Activated T-helper 17 cell treated with anti-CD3 and anti-CD28 coated beads, Interleukin-2, amount 50 U/mL, for 72 hours (primary cell): ENCODE results near the gene ITIH5. TPM values are rescaled to one million over a fixed set of nuclear protein-coding genes. Genes with fewer than 3 reads are reported as not detected.

ENCODE experiments used
- ATAC-seq: fragments of 150-1000 bp; cut with Tn5 transposase; replicated peaks from 2 replicates; pipeline ENCODE4 v1.10.0; 2021; ENCODE audit warnings: mild to moderate bottlenecking, moderate library complexity
- H3K27ac Mint-ChIP-seq: one replicate; pipeline ENCODE4 v1.8.0; 2022; ENCODE audit warnings: mixed read lengths
- H3K27me3 Mint-ChIP-seq: one replicate; pipeline ENCODE4 v1.8.0; 2022; ENCODE audit warnings: mixed read lengths
- H3K36me3 Mint-ChIP-seq: one replicate; pipeline ENCODE4 v1.8.0; 2022; ENCODE audit warnings: low read depth, mild to moderate bottlenecking, mixed read lengths
- H3K4me1 Mint-ChIP-seq: one replicate; pipeline ENCODE4 v1.8.0; 2022; ENCODE audit warnings: mixed read lengths
- H3K4me3 Mint-ChIP-seq: one replicate; pipeline ENCODE4 v1.8.0; 2022; ENCODE audit warnings: mild to moderate bottlenecking, mixed read lengths
- H3K9me3 Mint-ChIP-seq: one replicate; pipeline ENCODE4 v1.8.0; 2022; ENCODE audit warnings: mixed read lengths
- total RNA-seq, 2 donors: library from RNA; stranded (reverse); gene quantifications; one replicate each; pipeline ENCODE4 v1.2.3, GENCODE V29; 2022

The ITIH5 gene
- total RNA-seq, 2 donors from 2014 or later: 0.34 TPM; not detected in 1

- no peak for ATAC-seq
- Mint-ChIP-seq H3K4me3 (no peak overlapping the region), H3K36me3 (no peaks in the 10 kb centered on the region), H3K27me3 (peaks cover 3% of the 10 kb centered on the region), H3K4me1 (no peaks in the 10 kb centered on the region), H3K27ac (no peak overlapping the region), H3K9me3 (no peaks in the 10 kb centered on the region)
These were observed 98.7 kb downstream of the ITIH5 start for GRCh38 chr10:7567911-7568620.

DNA sequence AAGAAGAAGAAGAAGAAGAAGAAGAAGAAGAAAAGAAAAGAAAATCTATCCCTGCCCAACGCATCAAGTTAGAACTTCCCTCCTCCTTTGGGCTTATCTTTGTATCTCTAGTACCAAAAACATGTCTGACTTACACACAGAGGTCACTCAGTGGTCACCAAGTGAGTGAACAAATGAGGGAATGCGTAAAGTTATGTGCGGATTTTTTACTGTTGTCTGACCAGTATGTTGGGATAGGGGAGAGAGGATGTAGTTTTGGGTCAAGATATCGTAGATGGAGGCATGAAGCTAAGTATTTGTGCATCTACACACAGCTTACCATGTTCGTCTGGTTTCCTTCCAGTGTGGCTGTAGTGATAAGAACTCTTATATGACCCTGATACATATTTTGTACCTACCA is 99.9 kb downstream of the ITIH5 start:
- Mint-ChIP-seq H3K36me3 (no peaks in the 10 kb centered on the region), H3K4me3 (no peak overlapping the region), H3K4me1 (no peaks in the 10 kb centered on the region), H3K27me3 (no peaks in the 10 kb centered on the region), H3K9me3 (no peaks in the 10 kb centered on the region), H3K27ac (no peak overlapping the region)
- no peak for ATAC-seq

GRCh38 chr10:7565871-7566270 is 100.9 kb downstream of the ITIH5 start:
- H3K9me3 Mint-ChIP-seq: no peaks in the 10 kb centered on the region

GRCh38 chr10:7563770-7564169 is 103.0 kb downstream of the ITIH5 start:
- H3K9me3 Mint-ChIP-seq: no peaks in the 10 kb centered on the region

More at GRCh38 chr10:7565871-7566270, 100.9 kb downstream of the ITIH5 start:
- ATAC-seq: no peak
- Mint-ChIP-seq H3K27me3 (no peaks in the 10 kb centered on the region), H3K4me3 (no peak overlapping the region), H3K27ac (no peak overlapping the region), H3K4me1 (no peaks in the 10 kb centered on the region), H3K36me3 (no peaks in the 10 kb centered on the region)

DNA sequence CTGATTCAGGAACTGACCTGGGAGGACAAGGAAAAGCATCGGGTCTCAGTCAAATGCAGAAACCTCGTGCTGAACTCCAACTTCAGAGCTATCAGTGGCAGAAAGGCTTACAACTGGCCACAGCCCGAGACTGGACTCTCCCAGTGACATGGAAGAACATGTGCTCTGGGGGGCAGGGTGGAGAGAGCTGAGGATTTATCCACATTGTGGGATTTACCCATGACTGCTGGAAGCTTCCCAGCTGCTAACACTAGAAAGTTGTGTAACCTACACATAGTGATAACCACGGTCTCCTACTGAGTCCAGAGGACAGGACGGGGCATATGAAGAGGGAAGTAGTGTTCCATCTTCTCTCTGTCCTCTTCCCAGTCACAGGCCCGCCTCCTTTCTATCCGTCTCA is 103.4 kb downstream of the ITIH5 start:
- no peaks in the 10 kb centered on the region for H3K36me3 Mint-ChIP-seq
- H3K27ac Mint-ChIP-seq: no peak overlapping the region
- no peaks in the 10 kb centered on the region for H3K9me3 Mint-ChIP-seq
- H3K27me3 Mint-ChIP-seq: peaks cover 9% of the 10 kb centered on the region
- no peak overlapping the region for H3K4me3 Mint-ChIP-seq
- no peaks in the 10 kb centered on the region for H3K4me1 Mint-ChIP-seq
- no peak for ATAC-seq

More at GRCh38 chr10:7563770-7564169, 103.0 kb downstream of the ITIH5 start:
- Mint-ChIP-seq H3K36me3 (no peaks in the 10 kb centered on the region), H3K27me3 (peaks cover 9% of the 10 kb centered on the region), H3K4me1 (no peaks in the 10 kb centered on the region), H3K4me3 (no peak overlapping the region), H3K27ac (no peak overlapping the region)
- ATAC-seq: no peak

DNA sequence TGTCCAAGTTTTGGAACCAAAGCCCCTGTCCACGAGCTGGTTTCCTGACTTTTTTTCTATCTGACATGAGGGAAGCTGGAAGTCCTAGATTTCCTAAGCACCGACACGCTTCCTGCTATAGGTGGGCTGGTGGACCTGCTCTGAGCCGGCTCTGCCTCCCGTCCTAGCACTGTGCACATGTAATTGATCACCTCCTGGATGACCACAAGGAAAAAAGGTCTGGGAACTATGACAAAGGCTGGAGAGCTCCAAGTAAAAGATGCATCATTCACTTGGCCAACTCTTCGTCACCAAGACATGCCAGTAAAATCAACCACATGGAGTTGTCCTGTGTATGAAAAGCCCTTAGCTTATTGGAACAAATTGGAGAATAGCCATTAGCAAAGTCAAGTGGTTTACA is 104.8 kb downstream of the ITIH5 start:
- H3K4me3 Mint-ChIP-seq: no peak overlapping the region
- no peaks in the 10 kb centered on the region for H3K36me3 Mint-ChIP-seq
- no peaks in the 10 kb centered on the region for H3K9me3 Mint-ChIP-seq
- no peak overlapping the region for H3K27ac Mint-ChIP-seq
- no peaks in the 10 kb centered on the region for H3K4me1 Mint-ChIP-seq
- ATAC-seq: no peak
- peaks cover 13% of the 10 kb centered on the region for H3K27me3 Mint-ChIP-seq

- Mint-ChIP-seq H3K36me3 (no peaks in the 10 kb centered on the region), H3K4me3 (no peak overlapping the region), H3K27me3 (peaks cover 18% of the 10 kb centered on the region), H3K27ac (no peak overlapping the region), H3K9me3 (no peaks in the 10 kb centered on the region), H3K4me1 (no peaks in the 10 kb centered on the region)
- no peak for ATAC-seq
These were observed 105.4 kb downstream of the ITIH5 start for GRCh38 chr10:7561216-7561893.

- H3K27me3 Mint-ChIP-seq: peaks cover 21% of the 10 kb centered on the region
- no peaks in the 10 kb centered on the region for H3K36me3 Mint-ChIP-seq
- H3K4me3 Mint-ChIP-seq: no peak overlapping the region
- no peaks in the 10 kb centered on the region for H3K4me1 Mint-ChIP-seq
- no peaks in the 10 kb centered on the region for H3K9me3 Mint-ChIP-seq
- ATAC-seq: no peak
- no peak overlapping the region for H3K27ac Mint-ChIP-seq
These were observed 106.2 kb downstream of the ITIH5 start for GRCh38 chr10:7560519-7560918.

DNA sequence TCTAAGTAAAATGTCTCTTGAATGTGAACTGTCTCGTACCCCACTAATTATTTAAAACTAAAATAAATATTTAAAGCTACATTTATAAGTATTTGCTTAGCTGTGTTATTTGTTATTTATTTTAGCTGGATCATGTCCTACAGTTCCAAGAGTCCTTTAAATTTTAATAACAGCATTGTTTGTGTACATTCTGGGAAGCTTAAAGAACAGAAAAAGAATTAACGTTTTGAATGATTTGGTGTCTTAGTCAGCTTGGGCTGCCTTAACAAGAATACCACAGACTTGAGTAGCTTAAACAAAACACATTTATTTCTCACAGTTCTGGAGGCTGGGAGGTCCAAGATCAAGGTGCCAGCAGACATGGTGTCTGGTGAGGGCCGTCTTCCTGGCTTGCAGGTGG is 107.4 kb downstream of the ITIH5 start:
- H3K36me3 Mint-ChIP-seq: no peaks in the 10 kb centered on the region
- H3K4me1 Mint-ChIP-seq: no peaks in the 10 kb centered on the region
- ATAC-seq: no peak
- peaks cover 24% of the 10 kb centered on the region for H3K27me3 Mint-ChIP-seq
- H3K27ac Mint-ChIP-seq: no peak overlapping the region
- no peak overlapping the region for H3K4me3 Mint-ChIP-seq
- no peaks in the 10 kb centered on the region for H3K9me3 Mint-ChIP-seq

GRCh38 chr10:7558036-7558435 is 108.7 kb downstream of the ITIH5 start:
- Mint-ChIP-seq H3K4me3 (no peak overlapping the region), H3K27me3 (peaks cover 24% of the 10 kb centered on the region), H3K9me3 (no peaks in the 10 kb centered on the region), H3K36me3 (no peaks in the 10 kb centered on the region), H3K27ac (no peak overlapping the region), H3K4me1 (no peaks in the 10 kb centered on the region)
- no peak for ATAC-seq

DNA sequence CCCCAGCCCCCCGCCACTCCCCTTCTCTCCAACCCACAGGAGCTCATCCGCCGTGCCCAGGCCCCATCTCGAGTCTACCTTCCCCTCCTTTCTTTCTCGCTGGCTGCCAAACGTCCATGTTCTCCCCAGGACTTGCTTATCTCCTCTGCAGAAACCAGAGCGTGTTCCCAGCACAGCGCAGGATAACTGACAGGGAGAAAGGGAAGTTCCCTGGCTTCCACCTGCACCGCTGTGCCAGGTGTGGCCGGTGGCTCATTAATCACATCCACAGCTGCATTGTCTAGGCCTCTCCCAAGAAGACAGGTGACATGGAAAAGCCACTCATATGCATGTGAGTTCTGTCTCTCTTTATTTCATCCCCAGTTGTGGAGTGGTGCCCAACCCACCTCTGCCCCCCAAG is 113.2 kb downstream of the ITIH5 start:
- Mint-ChIP-seq H3K27me3 (peaks cover 15% of the 10 kb centered on the region), H3K9me3 (no peaks in the 10 kb centered on the region), H3K4me1 (no peaks in the 10 kb centered on the region), H3K27ac (no peak overlapping the region), H3K4me3 (no peak overlapping the region), H3K36me3 (no peaks in the 10 kb centered on the region)
- ATAC-seq: no peak

DNA sequence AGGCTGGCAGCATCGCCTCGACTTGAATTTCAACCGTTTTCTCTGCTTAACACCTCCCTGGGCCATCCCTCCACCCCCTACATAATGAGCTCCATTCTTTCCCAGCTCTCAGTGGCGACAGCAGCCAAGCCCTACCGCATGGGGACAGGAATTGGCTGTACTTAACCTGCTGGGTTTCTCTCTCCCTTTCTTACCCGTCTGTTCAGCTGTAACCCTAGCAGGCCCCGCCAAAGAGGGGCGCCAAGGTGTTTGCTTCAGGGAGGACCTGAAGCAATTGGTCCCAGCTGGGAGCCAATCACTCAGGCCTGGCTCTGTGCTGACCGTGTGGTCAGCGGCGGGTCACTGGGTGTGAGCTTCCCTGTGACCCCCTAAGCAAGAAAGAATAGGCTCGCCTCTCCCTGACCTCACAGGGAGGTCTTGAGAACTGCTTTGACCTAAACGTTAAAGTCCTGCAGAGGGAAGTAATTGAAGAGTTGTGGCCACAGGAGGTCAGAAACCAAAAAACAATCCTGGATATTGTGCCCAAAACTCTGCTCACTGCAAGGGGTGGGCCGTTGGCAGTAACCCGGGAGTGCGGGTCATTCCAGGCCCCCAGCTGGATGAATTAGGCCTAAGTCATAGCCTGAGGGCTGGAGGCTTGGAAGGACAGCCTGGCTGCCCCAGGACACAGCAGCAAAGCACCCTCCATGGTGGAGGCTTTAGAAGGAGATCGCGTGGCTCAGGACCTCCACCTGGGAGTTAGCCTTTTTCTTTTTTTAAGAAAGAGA is 114.6 kb downstream of the ITIH5 start:
- peaks cover 12% of the 10 kb centered on the region for H3K27me3 Mint-ChIP-seq
- no peaks in the 10 kb centered on the region for H3K4me1 Mint-ChIP-seq
- no peak for ATAC-seq
- no peaks in the 10 kb centered on the region for H3K9me3 Mint-ChIP-seq
- H3K4me3 Mint-ChIP-seq: no peak overlapping the region
- H3K27ac Mint-ChIP-seq: no peak overlapping the region
- H3K36me3 Mint-ChIP-seq: no peaks in the 10 kb centered on the region

- H3K9me3 Mint-ChIP-seq: no peaks in the 10 kb centered on the region
- H3K36me3 Mint-ChIP-seq: no peaks in the 10 kb centered on the region
- H3K4me3 Mint-ChIP-seq: no peak overlapping the region
- H3K27ac Mint-ChIP-seq: no peak overlapping the region
- peaks cover 6% of the 10 kb centered on the region for H3K27me3 Mint-ChIP-seq
- no peaks in the 10 kb centered on the region for H3K4me1 Mint-ChIP-seq
- ATAC-seq: no peak
These were observed 115.5 kb downstream of the ITIH5 start for GRCh38 chr10:7551289-7551688.

GRCh38 chr10:7550013-7550412 is 116.8 kb downstream of the ITIH5 start:
- Mint-ChIP-seq H3K9me3 (no peaks in the 10 kb centered on the region), H3K4me1 (no peaks in the 10 kb centered on the region), H3K27me3 (peaks cover 2% of the 10 kb centered on the region), H3K4me3 (no peak overlapping the region), H3K36me3 (no peaks in the 10 kb centered on the region), H3K27ac (no peak overlapping the region)
- no peak for ATAC-seq

GRCh38 chr10:7547829-7548228 is 118.9 kb downstream of the ITIH5 start:
- H3K27me3 Mint-ChIP-seq: no peaks in the 10 kb centered on the region

More at GRCh38 chr10:7547829-7548228, 118.9 kb downstream of the ITIH5 start:
- no peak overlapping the region for H3K4me3 Mint-ChIP-seq
- H3K27ac Mint-ChIP-seq: no peak overlapping the region
- ATAC-seq: no peak
- H3K9me3 Mint-ChIP-seq: no peaks in the 10 kb centered on the region
- no peaks in the 10 kb centered on the region for H3K36me3 Mint-ChIP-seq
- H3K4me1 Mint-ChIP-seq: no peaks in the 10 kb centered on the region
